GM19328 (cell line): ENCODE data around the gene RAB40C.
A peak's percentile ranks its signal among the peaks of the same experiment; 100 is the strongest.

Source experiments
- ATAC-seq: cut with Tn5 transposase; IDR thresholded peaks from one replicate; pipeline ENCODE4 v1.9.1; 2021; ENCODE audit warnings: mild to moderate bottlenecking, moderate library complexity; ENCODE audit not compliant: unreplicated experiment

Gene RAB40C

GRCh38 chr16:589658-590187, at the start of gene RAB40C:
RAB40C (plus strand) TSS chr16:590066; CDS start chr16:590292, 226 bp downstream.
- ATAC-seq, result peak; percentile 66

GRCh38 chr16:540645-541340, 49.1 kb upstream of the RAB40C start:
- ATAC-seq, result no peak

- ATAC-seq, result no peak
Measured at GRCh38 chr16:543301-544164, 46.3 kb upstream of the RAB40C start.

GRCh38 chr16:544517-544916, 45.3 kb upstream of the RAB40C start:
- no peak for ATAC-seq

- no peak for ATAC-seq
Measured at GRCh38 chr16:546909-547770, 42.7 kb upstream of the RAB40C start.

- no peak for ATAC-seq
Measured at GRCh38 chr16:548586-548985, 41.3 kb upstream of the RAB40C start.

GRCh38 chr16:549544-550263, 40.2 kb upstream of the RAB40C start:
- no peak for ATAC-seq

GRCh38 chr16:551210-551609, 38.7 kb upstream of the RAB40C start:
- no peak for ATAC-seq

GRCh38 chr16:552171-552570, 37.7 kb upstream of the RAB40C start:
- no peak for ATAC-seq

GRCh38 chr16:553601-554296, 36.1 kb upstream of the RAB40C start:
- ATAC-seq, result no peak

GRCh38 chr16:554297-554621, 35.6 kb upstream of the RAB40C start:
- ATAC-seq, result no peak

- ATAC-seq, result no peak
Measured at GRCh38 chr16:554640-555365, 35.1 kb upstream of the RAB40C start.

- ATAC-seq, result no peak
Measured at GRCh38 chr16:555528-556473, 34.1 kb upstream of the RAB40C start.

- no peak for ATAC-seq
Measured at GRCh38 chr16:556474-557173, 33.2 kb upstream of the RAB40C start.

- no peak for ATAC-seq
Measured at GRCh38 chr16:557463-558297, 32.2 kb upstream of the RAB40C start.

- ATAC-seq, result no peak
Measured at GRCh38 chr16:558298-559020, 31.4 kb upstream of the RAB40C start.
